H1 (cell line): Measurements from ENCODE around the gene CPLANE2. TPM values are rescaled to one million over a fixed set of nuclear protein-coding genes. Genes with fewer than 3 reads are reported as not detected.

Experiments
- CHD2 ChIP-seq: IDR thresholded peaks from 2 replicates; pipeline ENCODE4 v1.6.1; 2012; ENCODE audit warnings: low read length, improper control_type of control experiment
- CTCF ChIP-seq, 3 experiments: IDR thresholded peaks; 1 replicate in 2 of 3; 2 replicates in 1 of 3; pipeline versions ENCODE4 v1.5.1 to v1.6.1; 2011; ENCODE audit warnings: low read length in 3 of 3, mild to moderate bottlenecking in 3 of 3, inconsistent platforms in 2 of 3, low read depth in 1 of 3, moderate library complexity in 1 of 3; ENCODE audit not compliant: insufficient read depth in 1 of 3; ENCODE audit errors: control extremely low read depth in 1 of 3
- GABPA ChIP-seq: IDR thresholded peaks from 2 replicates; pipeline ENCODE4 v1.6.1; 2011; ENCODE audit warnings: mild to moderate bottlenecking, low read length, moderate library complexity, borderline replicate concordance; ENCODE audit not compliant: insufficient read depth
- HDAC6 ChIP-seq: IDR thresholded peaks from one replicate; pipeline ENCODE4 v1.7.1; 2012; ENCODE audit warnings: low read depth, mild to moderate bottlenecking, inconsistent platforms, low read length, moderate library complexity
- NANOG ChIP-seq: IDR thresholded peaks from 2 replicates; pipeline ENCODE4 v1.6.1; 2011; ENCODE audit warnings: low read length, low read depth, mild to moderate bottlenecking, inconsistent platforms; ENCODE audit not compliant: insufficient read depth, poor library complexity, severe bottlenecking
- TBP ChIP-seq: IDR thresholded peaks from 2 replicates; pipeline ENCODE4 v1.6.1; 2011; ENCODE audit warnings: low read depth, low read length, improper control_type of control experiment
- polyA plus RNA-seq, 7 experiments: library from polyadenylated mRNA; depleted of rRNA in 3 of 7; stranded (reverse) in 5 of 7; unstranded in 2 of 7; fragments of >200 nt in 5 of 7; fragments of 200-250 nt in 2 of 7; gene quantifications; 1 replicate in 5 of 7; 2 replicates in 1 of 7; 4 replicates in 1 of 7; pipeline versions ENCODE4 v1.2.1 to v1.2.3, GENCODE V29; 2011 to 2013; ENCODE audit warnings: missing spikeins in 2 of 7, mixed read lengths in 2 of 7
- total RNA-seq: library from RNA; stranded (reverse); fragmentation: NEBNext Ultra II Directional; extraction: Animal tissue kit (Norgen Biotek cat#: 25700); gene quantifications from 2 replicates; pipeline ENCODE4 v1.2.1, GENCODE V29; 2021
- TF ChIP-seq, protein P1 (sequence below): fragments of 300-600 bp; sonication (generic); IDR thresholded peaks from 2 replicates; pipeline ENCODE4 v1.7.1; 2012; ENCODE audit warnings: low read length, moderate library complexity, mild to moderate bottlenecking, inconsistent platforms; ENCODE audit not compliant: insufficient replicate concordance

CPLANE2 gene
- total and polyA plus RNA-seq, 2 of the 8 experiments (the other 6 are each of a cell fraction or from before 2014, with no cell fraction given) = 2.3 to 2.5 TPM

DNA sequence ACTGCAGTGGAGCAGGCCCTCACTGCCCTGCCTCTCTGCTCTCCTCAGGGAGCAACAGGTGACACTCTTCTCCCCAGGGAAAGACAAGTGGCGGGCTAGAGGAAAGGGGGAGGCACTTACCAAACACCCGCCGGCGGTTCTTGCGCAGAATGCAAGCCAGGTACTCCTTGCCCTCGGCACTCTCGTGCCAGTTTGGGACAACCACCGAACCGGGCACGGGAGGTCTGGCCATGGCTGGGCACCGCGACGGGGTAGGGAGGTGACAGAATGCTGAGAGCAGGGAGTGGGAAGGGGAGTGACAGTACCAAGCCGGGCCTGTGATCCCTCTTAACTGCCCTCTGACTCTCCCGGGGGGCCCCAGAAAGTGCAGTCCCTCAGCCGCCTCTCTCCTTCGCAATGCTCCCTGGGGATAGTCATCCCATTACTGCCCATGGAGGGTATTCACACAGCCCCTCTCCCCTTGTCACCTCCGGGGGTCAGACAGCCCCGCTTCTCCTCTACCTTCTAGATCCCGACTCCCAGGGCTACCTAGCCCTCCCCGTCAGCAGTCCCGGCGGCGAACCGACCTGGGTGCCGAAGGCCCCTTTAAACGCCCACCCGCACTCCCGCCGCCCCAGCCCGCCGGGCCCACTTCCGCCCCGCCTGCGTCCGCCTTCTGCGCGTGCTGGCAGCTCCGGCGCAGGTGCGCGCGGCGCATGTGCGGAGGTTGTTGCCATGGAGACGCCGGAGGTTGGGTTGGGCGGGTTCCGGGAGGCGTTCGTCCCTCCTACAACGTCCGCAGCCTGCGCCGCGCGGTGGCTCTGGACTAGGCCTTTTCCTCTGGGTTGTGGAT is at the start of gene CPLANE2 (continued):
- TF ChIP-seq, protein P1, sequence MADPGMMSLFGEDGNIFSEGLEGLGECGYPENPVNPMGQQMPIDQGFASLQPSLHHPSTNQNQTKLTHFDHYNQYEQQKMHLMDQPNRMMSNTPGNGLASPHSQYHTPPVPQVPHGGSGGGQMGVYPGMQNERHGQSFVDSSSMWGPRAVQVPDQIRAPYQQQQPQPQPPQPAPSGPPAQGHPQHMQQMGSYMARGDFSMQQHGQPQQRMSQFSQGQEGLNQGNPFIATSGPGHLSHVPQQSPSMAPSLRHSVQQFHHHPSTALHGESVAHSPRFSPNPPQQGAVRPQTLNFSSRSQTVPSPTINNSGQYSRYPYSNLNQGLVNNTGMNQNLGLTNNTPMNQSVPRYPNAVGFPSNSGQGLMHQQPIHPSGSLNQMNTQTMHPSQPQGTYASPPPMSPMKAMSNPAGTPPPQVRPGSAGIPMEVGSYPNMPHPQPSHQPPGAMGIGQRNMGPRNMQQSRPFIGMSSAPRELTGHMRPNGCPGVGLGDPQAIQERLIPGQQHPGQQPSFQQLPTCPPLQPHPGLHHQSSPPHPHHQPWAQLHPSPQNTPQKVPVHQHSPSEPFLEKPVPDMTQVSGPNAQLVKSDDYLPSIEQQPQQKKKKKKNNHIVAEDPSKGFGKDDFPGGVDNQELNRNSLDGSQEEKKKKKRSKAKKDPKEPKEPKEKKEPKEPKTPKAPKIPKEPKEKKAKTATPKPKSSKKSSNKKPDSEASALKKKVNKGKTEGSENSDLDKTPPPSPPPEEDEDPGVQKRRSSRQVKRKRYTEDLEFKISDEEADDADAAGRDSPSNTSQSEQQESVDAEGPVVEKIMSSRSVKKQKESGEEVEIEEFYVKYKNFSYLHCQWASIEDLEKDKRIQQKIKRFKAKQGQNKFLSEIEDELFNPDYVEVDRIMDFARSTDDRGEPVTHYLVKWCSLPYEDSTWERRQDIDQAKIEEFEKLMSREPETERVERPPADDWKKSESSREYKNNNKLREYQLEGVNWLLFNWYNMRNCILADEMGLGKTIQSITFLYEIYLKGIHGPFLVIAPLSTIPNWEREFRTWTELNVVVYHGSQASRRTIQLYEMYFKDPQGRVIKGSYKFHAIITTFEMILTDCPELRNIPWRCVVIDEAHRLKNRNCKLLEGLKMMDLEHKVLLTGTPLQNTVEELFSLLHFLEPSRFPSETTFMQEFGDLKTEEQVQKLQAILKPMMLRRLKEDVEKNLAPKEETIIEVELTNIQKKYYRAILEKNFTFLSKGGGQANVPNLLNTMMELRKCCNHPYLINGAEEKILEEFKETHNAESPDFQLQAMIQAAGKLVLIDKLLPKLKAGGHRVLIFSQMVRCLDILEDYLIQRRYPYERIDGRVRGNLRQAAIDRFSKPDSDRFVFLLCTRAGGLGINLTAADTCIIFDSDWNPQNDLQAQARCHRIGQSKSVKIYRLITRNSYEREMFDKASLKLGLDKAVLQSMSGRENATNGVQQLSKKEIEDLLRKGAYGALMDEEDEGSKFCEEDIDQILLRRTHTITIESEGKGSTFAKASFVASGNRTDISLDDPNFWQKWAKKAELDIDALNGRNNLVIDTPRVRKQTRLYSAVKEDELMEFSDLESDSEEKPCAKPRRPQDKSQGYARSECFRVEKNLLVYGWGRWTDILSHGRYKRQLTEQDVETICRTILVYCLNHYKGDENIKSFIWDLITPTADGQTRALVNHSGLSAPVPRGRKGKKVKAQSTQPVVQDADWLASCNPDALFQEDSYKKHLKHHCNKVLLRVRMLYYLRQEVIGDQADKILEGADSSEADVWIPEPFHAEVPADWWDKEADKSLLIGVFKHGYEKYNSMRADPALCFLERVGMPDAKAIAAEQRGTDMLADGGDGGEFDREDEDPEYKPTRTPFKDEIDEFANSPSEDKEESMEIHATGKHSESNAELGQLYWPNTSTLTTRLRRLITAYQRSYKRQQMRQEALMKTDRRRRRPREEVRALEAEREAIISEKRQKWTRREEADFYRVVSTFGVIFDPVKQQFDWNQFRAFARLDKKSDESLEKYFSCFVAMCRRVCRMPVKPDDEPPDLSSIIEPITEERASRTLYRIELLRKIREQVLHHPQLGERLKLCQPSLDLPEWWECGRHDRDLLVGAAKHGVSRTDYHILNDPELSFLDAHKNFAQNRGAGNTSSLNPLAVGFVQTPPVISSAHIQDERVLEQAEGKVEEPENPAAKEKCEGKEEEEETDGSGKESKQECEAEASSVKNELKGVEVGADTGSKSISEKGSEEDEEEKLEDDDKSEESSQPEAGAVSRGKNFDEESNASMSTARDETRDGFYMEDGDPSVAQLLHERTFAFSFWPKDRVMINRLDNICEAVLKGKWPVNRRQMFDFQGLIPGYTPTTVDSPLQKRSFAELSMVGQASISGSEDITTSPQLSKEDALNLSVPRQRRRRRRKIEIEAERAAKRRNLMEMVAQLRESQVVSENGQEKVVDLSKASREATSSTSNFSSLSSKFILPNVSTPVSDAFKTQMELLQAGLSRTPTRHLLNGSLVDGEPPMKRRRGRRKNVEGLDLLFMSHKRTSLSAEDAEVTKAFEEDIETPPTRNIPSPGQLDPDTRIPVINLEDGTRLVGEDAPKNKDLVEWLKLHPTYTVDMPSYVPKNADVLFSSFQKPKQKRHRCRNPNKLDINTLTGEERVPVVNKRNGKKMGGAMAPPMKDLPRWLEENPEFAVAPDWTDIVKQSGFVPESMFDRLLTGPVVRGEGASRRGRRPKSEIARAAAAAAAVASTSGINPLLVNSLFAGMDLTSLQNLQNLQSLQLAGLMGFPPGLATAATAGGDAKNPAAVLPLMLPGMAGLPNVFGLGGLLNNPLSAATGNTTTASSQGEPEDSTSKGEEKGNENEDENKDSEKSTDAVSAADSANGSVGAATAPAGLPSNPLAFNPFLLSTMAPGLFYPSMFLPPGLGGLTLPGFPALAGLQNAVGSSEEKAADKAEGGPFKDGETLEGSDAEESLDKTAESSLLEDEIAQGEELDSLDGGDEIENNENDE = no peak
- TF ChIP-seq HDAC6 = no peak
- TF ChIP-seq CTCF (IDR thresholded peaks at IDR 0.05; ENCODE audit: control extremely low read depth in 1 of 3, insufficient read depth in 1 of 3, low read depth in 1 of 3, low read length in 3 of 3) = no peak
- no peak for TF ChIP-seq NANOG
- no peak for TF ChIP-seq TBP
- TF ChIP-seq GABPA = no peak
- no peak for TF ChIP-seq CHD2
